Activated CD4-positive, alpha-beta T cell treated with anti-CD3 and anti-CD28 coated beads for 1 hour (primary cell): ENCODE data around the gene ARID5B.
A peak's percentile ranks its signal among the peaks of the same experiment; 100 is the strongest.

Experiments used
- DNase-seq: peaks from one replicate; pipeline ENCODE4 v3.0.0-alpha.2; 2020

Gene ARID5B

GRCh38 chr10:62037166-62037831 is 135.8 kb downstream of the ARID5B start:
- DNase-seq, result no peak

GRCh38 chr10:62037890-62038608 is 136.6 kb downstream of the ARID5B start:
- no peak for DNase-seq

- DNase-seq, result peak; percentile 66
Observed at GRCh38 chr10:62038609-62039190, 137.2 kb downstream of the ARID5B start.

DNA sequence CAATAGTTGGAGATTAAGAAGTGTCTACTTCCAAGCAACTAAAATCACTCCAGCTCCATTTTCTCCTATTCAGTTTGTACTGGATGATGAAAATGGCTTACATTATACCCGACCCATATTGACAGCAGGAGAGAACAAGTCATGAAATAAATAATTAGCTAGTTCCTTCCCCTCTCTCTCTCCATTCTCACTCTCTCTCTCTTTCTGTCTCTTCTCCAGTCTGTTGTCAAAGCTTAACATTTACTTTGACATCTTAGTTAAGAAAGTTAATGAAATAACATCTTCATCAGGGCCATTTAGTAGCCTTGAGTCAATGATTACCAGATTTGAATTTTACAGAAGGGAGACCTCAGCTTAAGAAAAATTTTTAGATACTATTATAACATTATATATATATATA is 138.5 kb downstream of the ARID5B start:
- no peak for DNase-seq

GRCh38 chr10:62040881-62041280 is 139.4 kb downstream of the ARID5B start:
- DNase-seq, result no peak

- DNase-seq, result no peak
Observed at GRCh38 chr10:62043421-62044021, 142.0 kb downstream of the ARID5B start.

DNA sequence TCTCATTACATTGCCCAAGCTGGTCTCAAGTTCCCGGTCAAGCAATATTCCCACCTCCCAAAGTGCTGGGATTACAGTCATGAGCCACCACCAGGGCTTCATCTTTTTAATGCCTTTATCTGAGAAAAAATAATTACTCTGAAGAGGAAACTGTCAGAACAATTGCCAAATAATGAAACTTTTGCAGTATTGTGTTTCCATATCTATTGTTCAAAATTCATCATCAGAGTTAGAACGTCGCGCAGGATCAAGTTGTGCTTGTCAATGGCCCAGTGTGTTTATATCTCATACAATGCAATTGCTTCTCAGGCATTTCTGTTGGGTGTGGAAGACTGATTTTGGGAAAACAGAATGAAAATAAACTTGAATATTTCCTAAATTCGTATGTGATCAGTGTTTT is 143.1 kb downstream of the ARID5B start:
- no peak for DNase-seq

DNA sequence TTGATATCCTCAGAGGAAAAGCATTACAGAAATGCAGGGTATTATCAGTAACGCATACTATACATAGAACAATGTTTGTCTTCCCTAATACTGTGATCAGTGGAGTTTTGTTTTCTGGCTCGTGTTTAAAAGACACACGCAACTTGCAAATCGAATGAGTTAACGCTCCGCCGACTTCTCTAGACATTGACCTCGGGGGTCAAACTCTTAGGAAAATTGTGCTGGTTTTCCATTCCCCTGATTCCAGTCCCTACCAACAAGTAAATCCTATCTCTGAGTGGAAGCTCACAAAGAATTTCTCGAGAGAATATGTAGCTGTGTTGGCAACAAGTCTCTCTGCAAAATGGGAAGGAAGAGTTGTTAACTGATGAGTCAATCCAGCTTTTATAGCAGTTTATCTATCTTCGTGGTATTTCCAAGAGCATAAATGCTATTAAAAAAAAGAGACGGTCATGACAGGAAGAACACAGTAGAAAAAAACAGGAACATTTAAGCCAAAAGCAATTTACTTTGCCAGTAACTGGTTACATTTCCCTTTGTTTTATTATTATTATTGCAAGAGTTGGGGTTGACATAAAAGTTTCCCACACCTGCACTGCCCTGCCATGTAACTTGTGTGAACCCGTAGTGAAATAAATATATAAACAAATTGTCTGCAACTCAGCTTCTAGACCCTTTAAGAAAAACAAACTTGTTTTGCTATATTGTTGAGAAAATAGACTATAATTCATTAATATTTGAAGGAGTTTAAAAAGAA is 144.4 kb downstream of the ARID5B start:
- no peak for DNase-seq

DNA sequence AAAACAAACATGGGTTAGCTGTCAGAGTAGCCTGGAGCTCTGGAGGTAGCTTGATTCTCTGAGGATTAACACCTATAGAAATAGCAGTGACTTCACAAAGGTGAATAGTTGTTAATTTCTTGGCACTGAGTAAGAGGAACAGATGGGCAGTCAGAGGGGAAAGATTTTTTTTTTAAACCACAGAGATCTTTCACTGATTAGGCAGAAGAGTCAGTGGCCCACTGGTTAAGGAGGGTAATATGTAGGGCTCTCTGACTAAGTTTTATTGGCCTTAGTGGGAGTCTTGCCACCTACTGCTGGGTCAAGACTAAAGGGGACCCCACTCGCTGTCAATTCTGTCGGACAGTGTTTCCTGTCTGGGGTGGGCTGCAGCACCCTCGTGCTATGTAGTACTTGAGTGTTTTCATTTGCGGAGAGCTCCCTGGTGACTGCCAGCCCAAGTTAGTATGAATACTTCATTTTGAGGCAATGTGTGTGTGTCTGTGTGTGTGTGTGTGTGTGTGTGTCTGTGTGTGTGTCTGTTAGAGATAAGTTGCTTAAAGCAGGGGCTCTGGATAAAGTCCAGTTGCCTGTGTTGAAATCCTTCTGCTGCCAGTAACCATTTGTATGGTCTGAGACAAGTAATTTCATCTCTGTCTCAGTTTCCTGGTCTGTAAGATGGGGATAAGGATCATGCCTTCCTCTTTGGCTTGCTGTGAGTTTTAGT is 145.2 kb downstream of the ARID5B start:
- no peak for DNase-seq

DNA sequence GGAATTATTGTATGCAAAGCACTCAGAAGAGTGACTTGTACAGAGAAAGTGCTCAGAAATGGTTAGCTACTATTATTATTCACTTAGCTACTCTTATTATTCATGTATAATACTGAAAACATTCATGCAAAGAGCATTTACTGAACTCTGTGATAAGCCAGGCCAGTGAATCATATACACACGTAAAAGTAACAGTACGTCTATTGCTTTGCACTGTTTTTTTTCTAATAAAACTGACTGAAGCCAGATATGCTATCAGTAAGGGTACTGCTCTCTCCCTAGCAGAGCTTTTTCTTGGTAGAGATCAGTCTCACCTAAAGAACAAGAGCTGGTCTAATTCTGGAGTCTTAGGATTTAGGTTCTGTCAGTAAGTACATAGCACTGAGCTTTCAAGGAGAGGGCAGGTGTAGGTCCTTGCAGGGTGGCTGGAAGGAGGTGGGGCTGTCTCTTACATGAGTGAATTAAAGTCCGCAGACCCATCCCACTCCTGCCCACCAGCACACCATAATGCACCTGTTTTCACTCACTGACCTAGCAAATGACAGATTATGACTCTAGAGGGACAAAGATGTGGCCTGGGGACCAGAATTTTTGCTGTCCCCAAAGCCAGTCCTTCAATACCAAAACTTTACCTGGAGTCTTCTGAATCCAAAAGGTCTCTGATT is 145.9 kb downstream of the ARID5B start:
- DNase-seq, result no peak

DNA sequence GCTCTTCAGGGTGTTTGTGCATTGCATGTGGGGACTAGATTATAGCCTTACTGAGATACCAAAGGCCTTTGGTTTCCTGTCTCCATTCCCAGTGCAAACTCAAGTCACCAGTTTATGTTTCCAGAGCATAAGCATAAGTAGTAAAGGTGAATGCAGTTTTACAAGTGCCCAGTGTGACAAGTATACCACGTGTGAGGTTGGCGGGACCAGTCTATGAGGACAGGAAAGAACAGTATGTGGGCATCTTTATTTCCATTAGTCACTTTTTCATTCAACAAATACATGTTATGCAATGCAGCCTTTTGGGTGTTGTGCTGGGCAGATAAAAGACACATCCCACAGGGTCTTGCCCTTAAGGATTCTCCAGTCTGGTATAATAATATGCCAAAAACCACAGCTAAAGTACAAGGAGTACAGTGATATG is 146.5 kb downstream of the ARID5B start:
- DNase-seq, result no peak

- no peak for DNase-seq
Observed at GRCh38 chr10:62048470-62048869, 147.0 kb downstream of the ARID5B start.

- peak; percentile 37 for DNase-seq
Observed at GRCh38 chr10:62048919-62049623, 147.6 kb downstream of the ARID5B start.

DNA sequence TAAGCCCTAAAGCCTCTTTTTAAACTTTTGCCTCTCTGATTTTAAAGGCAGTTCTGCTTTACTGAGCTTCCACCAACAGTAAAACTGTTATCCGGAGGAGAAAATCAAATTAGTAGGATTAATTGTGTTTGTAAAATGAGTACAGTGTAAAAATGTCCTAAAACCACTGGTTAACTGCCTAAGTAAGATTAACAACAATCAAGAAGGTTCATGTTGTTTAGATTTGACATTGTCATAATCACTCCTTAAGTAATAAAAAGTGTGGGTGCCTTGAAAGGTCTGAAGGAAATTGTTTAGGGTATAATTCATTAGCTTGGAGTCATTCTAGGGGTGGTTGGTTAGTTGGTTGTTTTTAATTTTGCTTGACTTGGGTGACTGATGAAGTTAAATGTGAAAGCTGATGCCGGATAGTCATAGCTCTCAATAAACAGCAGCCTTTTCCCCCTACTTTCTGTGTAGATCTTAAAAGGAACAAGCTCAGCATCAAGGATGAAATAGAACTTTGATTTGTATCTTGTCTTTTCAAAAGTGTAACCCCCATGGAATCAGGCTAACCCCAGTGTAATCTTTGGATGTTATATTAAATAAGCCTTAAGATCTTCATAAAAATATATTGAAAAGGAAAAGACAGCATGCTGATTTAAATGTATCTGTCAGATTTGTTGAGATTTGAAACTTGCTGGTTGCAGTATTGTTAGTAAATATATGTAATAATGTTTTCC is 148.3 kb downstream of the ARID5B start:
- no peak for DNase-seq

DNA sequence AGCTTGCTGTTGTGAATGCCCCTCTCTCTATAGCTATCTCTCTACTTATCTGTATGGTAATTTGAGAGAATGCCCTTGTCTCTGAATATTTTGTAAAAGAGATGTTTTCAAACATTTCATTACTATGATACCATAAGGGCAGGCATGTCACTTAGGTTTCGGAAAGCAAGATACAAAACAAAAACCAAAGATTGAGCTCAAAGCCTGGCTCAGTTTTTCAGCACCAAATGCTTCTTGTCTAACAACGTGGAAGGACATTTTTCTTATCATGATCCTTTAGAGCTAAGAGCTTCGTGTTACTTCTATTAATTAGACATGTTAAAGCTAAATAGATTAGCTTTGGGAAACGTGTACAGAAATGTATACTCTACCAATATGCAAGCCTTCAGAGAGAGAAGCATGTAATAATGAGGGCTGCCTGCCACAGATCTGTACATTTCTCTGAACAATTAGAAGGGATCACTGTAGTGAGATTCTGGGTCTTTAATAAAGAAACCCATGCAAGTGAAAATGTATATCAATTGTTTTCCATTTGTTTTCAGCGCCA is 148.9 kb downstream of the ARID5B start:
- no peak for DNase-seq

GRCh38 chr10:62050893-62051433 is 149.5 kb downstream of the ARID5B start:
- peak; percentile 58 for DNase-seq

DNA sequence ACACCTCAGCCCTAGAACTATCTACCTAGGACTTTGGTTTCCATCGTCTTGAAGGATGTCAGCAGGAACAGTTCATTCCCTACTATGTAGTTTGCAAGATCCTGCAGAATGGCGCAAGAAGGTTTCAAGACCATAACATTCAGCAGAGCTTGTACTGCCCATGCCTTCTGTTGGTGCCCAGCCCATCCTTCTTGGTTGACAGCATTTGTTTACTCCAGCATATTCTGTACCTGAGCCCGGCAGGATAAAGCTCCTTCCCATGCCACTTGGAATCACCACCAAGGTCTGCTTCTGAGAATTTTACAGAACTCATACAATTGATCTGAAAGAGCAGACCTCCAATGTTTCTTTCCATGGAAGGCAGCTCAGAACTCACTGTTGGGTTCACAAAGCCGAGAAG is 150.8 kb downstream of the ARID5B start:
- no peak for DNase-seq

DNA sequence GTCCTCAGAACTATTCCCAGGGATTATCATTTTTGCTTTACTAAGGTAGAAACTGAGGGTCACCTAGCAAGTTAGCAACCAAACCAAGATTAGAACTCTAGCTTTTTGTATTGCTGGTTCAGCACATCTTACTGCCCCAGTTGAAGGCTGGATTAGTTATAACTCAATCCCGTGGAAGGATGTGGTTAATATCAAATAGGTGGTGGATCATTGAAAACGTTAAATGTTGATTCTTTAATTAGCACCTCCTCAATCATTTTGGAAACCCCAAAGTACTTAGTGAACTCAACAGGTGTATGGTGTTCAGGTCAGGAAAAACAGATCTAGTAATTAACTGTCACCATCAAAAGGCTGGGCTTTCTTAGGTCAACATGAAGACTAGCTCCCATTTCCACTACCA is 152.4 kb downstream of the ARID5B start:
- DNase-seq, result no peak

DNA sequence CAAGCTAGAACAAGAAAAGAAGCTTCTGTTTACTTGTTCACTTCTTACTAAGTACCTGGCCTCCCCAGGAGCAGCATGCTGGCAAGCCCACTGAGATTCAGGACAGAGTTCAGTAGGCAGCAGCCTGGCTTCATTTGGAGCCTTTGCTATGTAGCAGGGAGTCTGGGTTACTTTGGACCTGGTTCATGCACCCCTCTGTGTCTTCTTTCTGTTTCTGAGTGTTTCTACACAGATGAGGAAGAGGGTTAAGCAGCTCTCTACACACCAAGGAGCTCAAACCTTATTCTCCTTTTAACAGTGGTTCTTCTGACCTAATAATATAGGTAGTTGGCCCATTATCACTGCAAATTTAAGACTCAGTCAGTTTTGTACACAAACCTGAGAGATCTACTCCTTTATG is 152.9 kb downstream of the ARID5B start:
- DNase-seq, result no peak

DNA sequence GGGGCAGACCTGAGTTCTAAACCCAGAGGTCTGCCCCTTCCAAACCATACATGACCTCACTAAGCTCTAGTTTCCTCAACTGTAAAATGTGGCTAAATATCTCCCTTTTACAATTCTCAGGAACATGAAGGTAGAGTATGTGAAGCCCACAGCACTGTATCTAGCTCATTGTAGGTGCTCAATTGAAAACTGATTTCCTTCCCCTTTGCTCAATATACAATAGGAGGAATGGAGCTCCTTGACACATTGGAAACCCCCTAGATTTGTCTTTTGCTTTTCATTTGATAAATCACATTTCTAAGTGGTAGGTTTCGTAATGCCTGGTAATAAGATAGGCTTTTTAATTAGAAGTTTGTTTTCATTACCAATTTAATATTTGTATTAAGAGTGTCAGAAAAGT is 153.3 kb downstream of the ARID5B start:
- no peak for DNase-seq
